HG03354 (cell line): ENCODE data around the gene ZNF652.
A peak's percentile ranks its signal among the peaks of the same experiment; 100 is the strongest.

Experiments used
- ATAC-seq: cut with Tn5 transposase; IDR thresholded peaks from one replicate; pipeline ENCODE4 v1.9.1; 2021; ENCODE audit warnings: mild to moderate bottlenecking; ENCODE audit not compliant: unreplicated experiment, poor library complexity, severe bottlenecking

Gene ZNF652

GRCh38 chr17:49361129-49361901 is 735 bp downstream of the ZNF652 start:
- ATAC-seq, result peak; percentile 33

DNA sequence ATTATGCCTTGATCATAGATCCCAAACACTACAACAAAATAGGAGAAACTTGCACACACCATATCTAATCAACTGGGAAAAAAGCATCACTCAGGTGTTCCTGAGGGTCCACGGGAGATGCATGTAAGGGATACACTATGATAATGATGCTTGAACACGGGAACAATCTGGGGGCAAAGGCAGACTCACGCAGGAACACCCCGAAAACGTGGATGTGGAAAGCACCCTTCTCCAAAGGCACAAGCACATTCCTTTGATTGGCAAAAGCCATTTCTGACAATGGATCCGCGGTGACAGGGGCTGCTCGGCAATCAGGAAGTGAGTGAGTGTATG is 1.3 kb downstream of the ZNF652 start:
- no peak for ATAC-seq

GRCh38 chr17:49359990-49360795 is 1.9 kb downstream of the ZNF652 start:
- no peak for ATAC-seq

GRCh38 chr17:49358641-49359247 is 3.3 kb downstream of the ZNF652 start:
- no peak for ATAC-seq

- no peak for ATAC-seq
These were observed 4.5 kb downstream of the ZNF652 start for GRCh38 chr17:49357516-49357915.

GRCh38 chr17:49356320-49356719 is 5.7 kb downstream of the ZNF652 start:
- no peak for ATAC-seq

DNA sequence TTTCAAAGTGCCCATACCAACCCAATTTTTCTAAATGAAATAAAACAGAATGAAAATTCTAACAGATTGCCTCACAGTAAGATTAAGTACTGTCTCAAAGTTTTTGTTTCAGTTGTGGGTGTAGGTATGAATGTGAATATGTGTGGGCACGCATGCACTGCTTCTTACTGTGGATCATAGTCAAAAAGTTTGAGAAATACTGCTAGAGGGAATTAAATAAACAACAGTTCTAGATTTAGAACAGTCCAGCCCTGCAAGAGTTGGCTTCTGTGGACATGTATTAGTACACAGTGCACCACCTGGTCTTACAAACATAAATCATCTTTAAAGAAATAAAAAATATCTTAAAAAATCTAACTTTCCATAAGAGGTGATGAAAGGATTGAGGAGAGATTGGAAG is 8.4 kb downstream of the ZNF652 start:
- no peak for ATAC-seq

DNA sequence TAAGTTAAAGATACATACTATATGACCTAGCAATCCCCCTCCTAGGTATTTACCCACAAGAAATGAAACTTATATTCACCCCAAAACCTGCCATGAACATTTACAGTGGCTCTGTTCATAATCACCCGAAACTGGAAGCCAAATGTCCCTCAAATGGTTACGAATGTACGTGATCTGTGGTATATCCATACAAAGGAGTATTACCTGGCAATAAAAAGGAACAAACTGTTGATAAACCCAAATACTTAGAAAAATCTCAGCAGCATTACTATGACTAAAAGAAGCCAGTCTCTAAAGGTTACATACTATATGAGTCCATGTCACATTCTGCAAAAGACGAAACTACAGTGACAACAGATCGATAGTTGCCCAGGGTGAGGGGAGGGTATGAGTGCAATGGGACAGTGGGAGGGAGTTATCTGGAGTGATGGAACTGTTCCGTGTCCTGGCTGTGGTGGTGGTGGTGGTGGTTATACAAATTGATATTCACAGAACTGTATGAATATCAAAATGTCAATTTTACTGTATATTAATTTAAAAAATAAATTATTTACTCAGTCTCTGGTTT is 9.4 kb downstream of the ZNF652 start:
- no peak for ATAC-seq

DNA sequence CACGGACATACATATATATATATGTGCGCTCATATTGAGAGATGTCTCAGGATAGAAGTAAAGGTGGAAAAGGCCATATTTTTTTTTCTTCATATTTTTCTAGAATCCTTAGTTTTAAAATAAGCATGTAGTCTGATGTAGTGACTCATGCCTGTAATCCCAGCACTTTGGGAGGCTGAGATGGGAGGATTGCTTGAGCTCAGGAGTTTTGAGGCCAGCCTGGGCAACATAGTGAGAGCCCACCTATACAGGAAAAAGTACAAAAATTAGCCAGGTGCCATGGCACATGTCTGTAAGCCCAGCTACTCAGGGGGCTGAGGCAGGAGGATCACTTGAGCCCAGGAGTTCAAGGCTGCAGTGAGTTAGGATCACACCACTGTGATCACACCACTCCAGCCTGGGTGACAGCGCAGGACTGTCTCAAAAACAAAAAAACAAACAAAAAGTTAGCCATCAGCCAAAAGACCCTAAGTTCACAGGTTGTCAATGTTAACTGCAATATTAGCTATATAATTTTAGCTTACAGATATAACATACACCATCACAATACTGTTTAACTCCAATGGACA is 10.4 kb downstream of the ZNF652 start:
- no peak for ATAC-seq

DNA sequence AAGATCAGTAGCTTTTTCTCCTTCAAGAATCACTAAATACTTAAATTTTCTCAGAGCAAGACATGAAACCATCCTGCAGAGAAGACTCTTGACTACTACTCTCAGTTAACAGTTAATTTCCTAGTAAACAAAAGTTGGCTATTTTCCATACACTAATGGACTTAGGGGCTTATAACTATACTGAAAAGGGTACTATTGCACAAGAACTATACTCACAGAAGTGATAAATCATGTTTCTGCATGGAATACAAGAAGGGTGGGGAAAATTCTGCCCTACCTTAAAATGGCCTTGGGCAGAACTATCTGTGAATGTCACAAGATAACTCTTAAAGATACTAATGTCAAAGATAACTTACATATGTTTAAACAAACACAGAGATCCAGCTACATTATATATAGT is 12.5 kb downstream of the ZNF652 start:
- no peak for ATAC-seq

- no peak for ATAC-seq
These were observed 17.1 kb downstream of the ZNF652 start for GRCh38 chr17:49344914-49345313.

- no peak for ATAC-seq
These were observed 18.8 kb downstream of the ZNF652 start for GRCh38 chr17:49343273-49343672.

DNA sequence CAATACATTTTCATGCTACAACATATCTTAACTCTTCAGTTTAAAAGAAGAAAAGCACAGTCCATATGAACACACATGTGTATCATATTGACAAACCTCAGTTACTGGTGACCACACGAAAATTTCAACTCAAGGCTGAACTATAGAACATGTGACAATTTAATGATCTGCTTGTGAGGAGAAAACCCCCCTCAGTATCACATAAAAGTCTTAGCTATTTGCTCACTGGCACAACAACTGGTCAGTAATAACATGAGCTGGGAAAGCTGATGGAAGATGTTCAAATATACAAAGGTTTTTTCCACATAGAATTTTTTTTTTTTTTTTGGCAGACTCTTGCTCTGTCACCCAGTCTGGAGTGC is 19.5 kb downstream of the ZNF652 start:
- ATAC-seq, result peak; percentile 51

DNA sequence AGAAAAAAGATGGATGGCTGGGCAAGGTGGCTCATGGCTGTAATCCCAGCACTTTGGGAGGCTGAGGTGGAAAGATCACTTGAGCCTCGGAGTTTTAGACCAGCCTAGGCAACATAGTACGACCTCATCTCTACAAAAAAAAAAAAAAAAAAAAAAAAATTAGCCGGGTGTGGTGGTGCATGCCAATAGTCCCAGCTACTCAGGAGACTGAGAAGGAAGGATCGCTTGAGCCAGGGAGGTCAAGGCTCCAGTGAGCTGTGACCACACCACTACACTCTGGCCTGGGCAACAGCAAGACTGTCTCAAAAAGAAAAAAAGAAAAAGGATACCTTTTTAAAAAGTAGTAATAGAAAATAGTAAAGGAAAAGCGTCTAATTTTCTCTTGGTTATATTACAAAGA is 20.7 kb downstream of the ZNF652 start:
- ATAC-seq, result no peak

GRCh38 chr17:49339354-49339753 is 22.7 kb downstream of the ZNF652 start:
- ATAC-seq, result no peak

GRCh38 chr17:49338883-49339282 is 23.2 kb downstream of the ZNF652 start:
- no peak for ATAC-seq

DNA sequence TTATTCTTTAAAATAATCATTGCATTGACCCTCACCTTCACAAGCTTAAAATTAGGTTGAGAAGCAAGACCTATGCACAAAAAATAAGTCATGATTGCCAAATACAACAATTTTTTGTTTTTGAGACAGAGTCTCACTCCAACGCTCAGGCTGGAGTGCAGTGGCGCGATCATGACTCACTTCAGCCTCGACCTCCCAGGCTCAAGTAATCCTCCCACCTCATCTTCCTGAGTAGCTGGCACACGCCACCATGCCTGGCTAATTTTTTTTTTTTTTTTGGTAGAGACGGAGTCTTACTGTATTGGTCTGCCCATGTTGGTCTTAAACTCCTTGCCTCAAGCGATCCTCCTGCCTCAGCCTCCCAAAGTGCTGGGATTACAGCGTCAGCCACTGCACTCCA is 24.2 kb downstream of the ZNF652 start:
- no peak for ATAC-seq

GRCh38 chr17:49334744-49335512 is 27.1 kb downstream of the ZNF652 start:
- no peak for ATAC-seq

- no peak for ATAC-seq
These were observed 28.2 kb downstream of the ZNF652 start for GRCh38 chr17:49333804-49334203.
